Activated CD8-positive, alpha-beta memory T cell treated with anti-CD3 and anti-CD28 coated beads, Interleukin-2, amount 50 U/mL, for 48 hours (primary cell): Measurements from ENCODE around the gene ZNF556.

ENCODE experiments used
- DNase-seq: peaks from one replicate; pipeline ENCODE4 v3.0.0-alpha.2; 2020

Gene ZNF556

GRCh38 chr19:2906631-2907195 lies 39.6 kb downstream of the ZNF556 start:
- DNase-seq: no peak

- DNase-seq: no peak
These were observed 45.2 kb downstream of the ZNF556 start for GRCh38 chr19:2912306-2912705.

GRCh38 chr19:2917275-2918184 lies 50.4 kb downstream of the ZNF556 start:
- no peak for DNase-seq

GRCh38 chr19:2922987-2923386 lies 55.9 kb downstream of the ZNF556 start:
- no peak for DNase-seq

- no peak for DNase-seq
These were observed 56.4 kb downstream of the ZNF556 start for GRCh38 chr19:2923510-2923909.

GRCh38 chr19:2926341-2927031 lies 59.4 kb downstream of the ZNF556 start:
- DNase-seq: no peak

- no peak for DNase-seq
These were observed 59.9 kb downstream of the ZNF556 start for GRCh38 chr19:2927032-2927430.
